ENCODE data around the gene DYNLL1.

The DYNLL1 gene

DNA sequence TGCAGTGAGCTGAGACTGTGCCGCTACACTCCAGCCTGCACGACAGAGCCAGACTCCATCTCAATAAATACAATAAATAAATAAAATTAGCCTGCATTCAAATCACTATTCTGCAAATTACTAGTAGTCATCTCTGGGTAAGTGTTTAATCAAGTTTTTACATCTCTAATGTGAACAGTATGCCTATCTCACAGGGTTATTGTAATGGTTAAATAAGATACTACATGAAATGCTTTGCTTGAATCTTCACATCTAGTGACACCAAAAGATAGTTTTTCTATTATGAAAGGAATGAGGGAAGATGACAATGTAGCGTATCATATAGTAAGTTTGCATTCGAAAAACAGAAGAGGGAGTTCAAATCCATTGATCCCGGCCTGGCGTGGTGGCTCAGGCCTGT, 28.5 kb upstream of the DYNLL1 start:
- Mint-ChIP-seq H3K4me3 (no peak overlapping the region), H3K36me3 (ENCODE audit: low read depth) (peaks cover 69% of the 10 kb centered on the region), H3K27ac (no peak overlapping the region), H3K4me1 (ENCODE audit: low read depth) (peaks cover 43% of the 10 kb centered on the region), H3K27me3 (no peaks in the 10 kb centered on the region), H3K9me3 (no peaks in the 10 kb centered on the region)
- intact Hi-C loops (cut with micrococcal nuclease), result loop anchor here (2.0 kb wide), 1 partner anchor 111 kb away; no protein-coding TSS in a partner anchor

DNA sequence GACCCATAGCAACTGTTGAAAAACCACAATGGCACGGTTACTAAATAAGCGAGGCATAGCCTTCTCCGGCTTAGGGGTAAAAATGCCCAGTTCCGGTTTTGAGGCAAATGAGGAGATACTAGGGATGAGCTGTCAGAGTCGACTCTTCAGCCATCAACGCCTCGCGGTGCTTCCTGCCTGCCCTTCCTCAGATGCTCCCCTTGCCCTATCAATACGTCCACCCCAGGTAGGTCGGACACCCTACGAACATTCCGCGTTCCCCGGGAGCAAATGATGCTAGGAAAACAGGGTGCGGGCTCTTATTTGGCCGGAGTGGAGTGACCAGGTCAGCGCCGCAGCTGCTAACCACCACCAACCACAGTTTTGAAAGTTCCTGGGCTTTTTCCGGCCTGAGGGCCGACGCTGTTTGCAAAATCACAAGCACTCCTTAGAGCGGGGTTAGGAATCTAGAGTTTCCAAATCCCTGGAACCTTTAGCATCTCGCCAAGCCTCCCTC, 27.5 kb upstream of the DYNLL1 start:
- Mint-ChIP-seq H3K36me3 (ENCODE audit: low read depth) (peaks cover 60% of the 10 kb centered on the region), H3K27me3 (no peaks in the 10 kb centered on the region), H3K9me3 (no peaks in the 10 kb centered on the region), H3K4me3 (peak overlapping the region; percentile 94), H3K27ac (peak overlapping the region; percentile 89), H3K4me1 (ENCODE audit: low read depth) (peaks cover 50% of the 10 kb centered on the region)
- intact Hi-C loops (cut with micrococcal nuclease), result no loop called here

DNA sequence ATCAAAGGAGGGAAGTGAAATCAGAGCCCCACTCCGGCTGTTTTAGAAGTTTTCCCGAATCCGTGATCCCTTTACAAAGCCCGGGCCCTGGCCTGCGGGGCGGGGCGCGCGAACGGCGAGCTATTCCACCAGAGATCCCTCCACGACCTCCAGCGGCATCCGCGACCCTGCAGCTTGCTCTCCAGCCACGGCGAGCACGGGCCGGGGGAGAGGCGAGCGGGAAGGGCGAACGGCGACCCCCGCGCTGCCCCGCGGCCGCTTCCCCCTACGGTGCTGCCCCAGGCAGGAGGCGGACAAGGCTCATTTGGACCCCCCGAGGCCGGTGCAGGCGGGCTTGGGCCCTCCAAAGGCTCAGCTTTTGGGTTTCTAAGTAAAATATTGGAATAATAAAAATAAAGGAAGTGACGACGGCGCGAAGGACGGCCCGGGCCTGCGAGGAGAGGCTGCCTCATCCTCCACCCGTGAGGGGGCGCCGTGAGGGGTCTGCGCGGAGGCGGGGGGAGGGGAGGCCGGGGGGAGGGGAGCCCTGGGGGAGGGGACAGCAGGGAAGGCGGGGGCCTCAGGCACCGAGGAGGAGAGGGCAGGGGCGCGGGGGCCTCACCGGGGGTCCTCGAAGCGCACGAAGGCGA, 27.0 kb upstream of the DYNLL1 start:
- Mint-ChIP-seq H3K27ac (peak overlapping the region; percentile 89), H3K4me1 (ENCODE audit: low read depth) (peaks cover 54% of the 10 kb centered on the region), H3K4me3 (peak overlapping the region; percentile 94), H3K9me3 (no peaks in the 10 kb centered on the region), H3K27me3 (no peaks in the 10 kb centered on the region), H3K36me3 (ENCODE audit: low read depth) (peaks cover 54% of the 10 kb centered on the region)
- intact Hi-C loops (cut with micrococcal nuclease), result loop anchor here (1.0 kb wide), 1 partner anchor 26 kb away; no protein-coding TSS in a partner anchor

DNA sequence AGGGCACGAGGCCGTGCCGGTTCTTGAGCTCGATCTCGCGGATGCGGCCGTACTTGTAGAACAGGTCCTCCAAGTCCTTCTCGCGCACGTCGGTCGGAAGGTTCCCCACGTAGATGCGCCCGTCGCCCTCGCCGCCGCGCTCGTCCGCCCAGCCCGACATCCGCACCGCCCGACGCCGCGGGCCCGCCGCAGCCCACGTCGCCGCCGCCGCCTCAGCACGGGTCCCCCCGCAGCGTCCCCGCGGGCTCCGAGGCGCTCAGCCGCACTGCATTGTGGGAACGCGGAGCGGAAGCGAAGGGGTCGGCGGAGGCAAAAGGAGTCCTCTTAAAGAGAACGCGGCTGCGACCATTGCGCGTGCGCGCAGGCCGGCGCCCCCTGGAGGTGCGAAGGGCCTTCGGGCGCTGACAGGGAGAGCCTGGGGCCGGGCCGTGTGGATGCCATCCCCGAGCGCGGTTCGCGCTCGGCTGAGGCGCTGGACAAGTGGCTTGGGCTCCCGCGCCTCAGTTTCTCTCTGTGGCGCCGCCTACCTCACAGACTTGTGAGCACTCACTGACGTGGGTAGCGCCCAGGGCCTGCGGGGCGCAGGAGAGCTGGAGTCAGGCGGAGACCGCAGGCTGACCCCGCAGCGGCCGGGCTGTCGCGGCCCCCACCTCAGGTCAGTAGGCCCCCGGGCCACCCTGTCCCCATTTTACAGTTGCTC, 26.3 kb upstream of the DYNLL1 start, which contains the start of gene SRSF9:
Gene SRSF9, minus strand, starts transcription at position 299 of the 700 bp plus-strand sequence. Its CDS starts 139 bp downstream, at position 160.
- intact Hi-C loops (cut with micrococcal nuclease), result loop anchor here (1.0 kb wide), 1 partner anchor 26 kb away; no protein-coding TSS in a partner anchor
- Mint-ChIP-seq H3K36me3 (ENCODE audit: low read depth) (peaks cover 47% of the 10 kb centered on the region), H3K27ac (peak within 1 kb of the TSS; percentile 89), H3K9me3 (no peaks in the 10 kb centered on the region), H3K4me3 (peak within 1 kb of the TSS; percentile 94), H3K4me1 (ENCODE audit: low read depth) (peaks cover 61% of the 10 kb centered on the region), H3K27me3 (no peaks in the 10 kb centered on the region)

DNA sequence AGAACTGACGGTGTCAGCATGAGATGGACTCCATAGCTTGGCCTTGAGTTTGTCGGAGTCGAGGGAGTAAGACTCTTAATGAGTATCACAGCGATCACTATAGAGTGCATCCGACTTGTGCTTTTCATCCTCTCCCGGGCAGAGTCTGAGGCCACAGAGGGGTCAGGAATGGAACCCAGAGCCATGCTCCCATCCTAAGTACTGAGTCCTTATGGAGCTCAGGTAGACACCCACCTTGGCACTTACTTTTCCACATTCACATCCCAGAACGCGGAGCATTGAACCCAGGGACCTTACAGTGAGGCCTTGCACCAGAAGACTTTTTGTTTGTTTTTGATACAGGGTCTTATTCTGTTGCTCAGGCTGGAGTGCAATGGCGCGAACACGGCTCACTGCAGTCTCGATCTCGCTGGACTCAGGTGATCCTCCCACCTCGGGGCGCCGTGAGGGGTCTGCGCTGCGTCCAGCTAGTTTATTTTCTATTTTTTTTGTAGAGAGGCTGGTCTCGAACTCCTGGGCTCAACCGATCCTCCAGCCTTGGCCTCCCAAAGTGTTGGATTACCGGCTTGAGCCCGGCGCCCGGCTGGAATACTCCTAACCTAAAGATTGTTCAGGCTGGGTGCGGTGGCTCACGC, 25.6 kb upstream of the DYNLL1 start:
- H3K36me3 Mint-ChIP-seq (ENCODE audit: low read depth), result peaks cover 41% of the 10 kb centered on the region
- peak overlapping the region; percentile 89 for H3K27ac Mint-ChIP-seq
- intact Hi-C loops (cut with micrococcal nuclease), result no loop called here
- H3K9me3 Mint-ChIP-seq, result no peaks in the 10 kb centered on the region
- no peaks in the 10 kb centered on the region for H3K27me3 Mint-ChIP-seq
- H3K4me1 Mint-ChIP-seq (ENCODE audit: low read depth), result peaks cover 65% of the 10 kb centered on the region
- peak overlapping the region; percentile 94 for H3K4me3 Mint-ChIP-seq

DNA sequence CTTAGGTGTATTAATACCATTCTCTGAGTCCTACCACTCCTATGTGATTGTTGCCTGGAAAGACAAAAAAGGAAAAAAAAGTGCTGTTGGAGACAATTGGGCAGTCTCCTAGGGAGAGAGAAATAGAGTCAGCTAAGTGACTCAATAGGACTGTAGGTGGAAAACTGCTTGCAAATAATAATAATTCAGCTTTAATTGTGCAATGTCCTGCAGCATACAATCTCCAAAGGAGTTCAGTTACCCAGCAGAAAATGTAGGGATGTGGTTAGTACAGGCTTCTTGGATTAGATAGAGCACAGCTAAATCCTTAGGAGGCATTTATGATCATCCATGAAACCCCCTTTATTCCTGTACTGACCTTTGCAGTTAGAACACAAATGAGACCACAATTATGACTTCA, 23.4 kb upstream of the DYNLL1 start:
- Mint-ChIP-seq H3K4me1 (ENCODE audit: low read depth) (peaks cover 58% of the 10 kb centered on the region), H3K4me3 (no peak overlapping the region), H3K27ac (no peak overlapping the region), H3K36me3 (ENCODE audit: low read depth) (peaks cover 20% of the 10 kb centered on the region), H3K9me3 (no peaks in the 10 kb centered on the region), H3K27me3 (no peaks in the 10 kb centered on the region)
- intact Hi-C loops (cut with micrococcal nuclease), result no loop called here

DNA sequence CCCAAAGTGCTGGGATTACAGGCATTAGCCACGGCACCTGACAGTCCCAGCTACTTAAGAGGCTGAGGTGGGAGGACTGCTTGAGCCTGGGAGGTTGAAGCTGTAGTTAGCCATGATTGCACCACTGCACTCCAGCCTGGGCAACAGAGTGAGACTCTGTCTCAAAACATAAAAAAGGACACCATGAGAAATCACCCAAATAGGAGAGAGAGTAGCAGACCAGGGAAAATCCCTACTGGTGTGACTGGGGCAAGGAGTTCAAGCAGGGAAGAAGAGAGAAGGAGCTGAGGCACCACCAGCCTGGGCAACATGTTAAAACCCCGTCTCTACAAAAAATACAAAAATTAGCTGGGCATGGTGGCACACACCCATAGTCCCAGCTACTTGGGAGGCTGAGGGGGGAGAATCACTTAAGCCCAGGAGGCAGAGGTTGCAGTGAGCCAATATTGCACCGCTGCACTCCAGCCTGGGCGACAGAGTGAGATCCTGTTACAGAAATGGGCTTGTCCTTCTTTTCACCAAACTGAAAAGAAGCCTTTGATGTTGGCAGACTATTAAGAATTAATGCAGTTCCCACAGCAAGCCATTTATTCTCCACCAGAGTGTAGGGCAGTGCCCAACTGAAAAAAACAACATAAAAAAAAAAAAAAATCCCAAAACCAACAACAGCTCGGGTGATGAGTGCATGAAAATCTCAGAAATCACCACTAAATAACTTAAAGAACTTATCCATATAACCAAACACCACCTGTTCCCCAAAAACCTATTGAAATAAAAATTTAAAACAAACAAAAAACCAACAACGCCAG, 21.9 kb upstream of the DYNLL1 start:
- Mint-ChIP-seq H3K27ac (peak overlapping the region; percentile 47), H3K4me1 (ENCODE audit: low read depth) (peaks cover 49% of the 10 kb centered on the region), H3K4me3 (peak overlapping the region; percentile 10), H3K27me3 (no peaks in the 10 kb centered on the region), H3K9me3 (no peaks in the 10 kb centered on the region), H3K36me3 (ENCODE audit: low read depth) (peaks cover 6% of the 10 kb centered on the region)
- intact Hi-C loops (cut with micrococcal nuclease), result no loop called here

DNA sequence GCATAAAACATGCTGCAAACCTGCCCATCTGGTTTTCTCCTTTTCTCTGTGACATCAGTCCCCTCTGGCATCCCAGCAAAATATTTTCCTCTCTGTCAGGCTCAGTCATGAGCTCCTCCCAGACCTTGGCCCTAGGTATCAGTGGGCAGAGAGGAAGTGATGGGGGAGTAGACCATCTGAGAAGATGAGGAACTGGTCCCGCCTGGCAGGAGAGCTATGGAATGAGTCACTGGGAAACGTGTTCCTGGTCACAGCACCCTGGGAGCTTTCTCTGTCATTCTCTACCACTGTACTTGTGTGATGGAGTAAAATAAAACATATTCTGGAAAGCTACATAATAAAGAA, 21.3 kb upstream of the DYNLL1 start:
- peaks cover 51% of the 10 kb centered on the region for H3K4me1 Mint-ChIP-seq (ENCODE audit: low read depth)
- H3K9me3 Mint-ChIP-seq, result no peaks in the 10 kb centered on the region
- H3K27ac Mint-ChIP-seq, result peak overlapping the region; percentile 47
- H3K36me3 Mint-ChIP-seq (ENCODE audit: low read depth), result peaks cover 4% of the 10 kb centered on the region
- intact Hi-C loops (cut with micrococcal nuclease), result no loop called here
- H3K27me3 Mint-ChIP-seq, result no peaks in the 10 kb centered on the region
- peak overlapping the region; percentile 4 for H3K4me3 Mint-ChIP-seq

DNA sequence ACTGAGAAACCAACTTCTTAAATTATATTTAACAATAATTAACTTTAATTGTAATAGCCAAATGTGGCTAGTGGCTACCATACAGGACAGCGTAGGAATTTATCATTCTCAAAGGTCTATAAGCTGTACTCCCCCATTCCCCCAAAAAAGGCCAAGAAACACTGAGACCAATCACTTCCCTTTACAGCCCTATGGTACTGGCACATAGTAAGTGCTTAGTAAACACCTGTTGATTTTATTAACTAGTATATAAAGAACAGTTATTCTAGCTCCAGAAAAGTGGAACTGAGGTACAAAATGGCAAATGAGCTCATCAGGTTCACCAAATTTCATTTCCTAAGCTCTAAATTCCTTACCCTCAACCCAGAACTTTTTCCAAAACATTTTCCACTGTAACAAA, 20.3 kb upstream of the DYNLL1 start:
- intact Hi-C loops (cut with micrococcal nuclease), result no loop called here
- Mint-ChIP-seq H3K27me3 (no peaks in the 10 kb centered on the region), H3K4me3 (no peak overlapping the region), H3K27ac (no peak overlapping the region), H3K36me3 (ENCODE audit: low read depth) (no peaks in the 10 kb centered on the region), H3K4me1 (ENCODE audit: low read depth) (peaks cover 44% of the 10 kb centered on the region), H3K9me3 (no peaks in the 10 kb centered on the region)

DNA sequence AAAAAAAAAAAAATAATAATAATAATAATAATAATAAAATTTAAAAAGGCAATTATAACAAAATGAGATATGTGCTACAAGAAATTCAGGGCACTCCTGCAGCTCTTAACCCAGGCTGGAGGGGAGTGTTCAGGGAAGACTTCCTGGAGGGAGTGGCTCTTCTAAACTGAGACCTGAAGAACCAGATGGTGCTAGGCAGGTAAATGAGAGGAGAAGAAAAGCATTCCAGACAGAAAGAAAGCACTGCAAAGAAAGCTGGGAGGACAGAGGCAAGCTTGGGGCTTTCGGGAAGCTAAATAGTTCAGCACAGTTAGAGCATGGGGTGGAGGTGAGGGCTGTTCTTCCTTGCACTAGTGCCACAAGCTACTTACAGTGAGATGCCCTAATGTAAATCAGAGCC, 16.5 kb upstream of the DYNLL1 start:
- intact Hi-C loops (cut with micrococcal nuclease), result no loop called here
- no peaks in the 10 kb centered on the region for H3K27me3 Mint-ChIP-seq
- peaks cover 41% of the 10 kb centered on the region for H3K4me1 Mint-ChIP-seq (ENCODE audit: low read depth)
- H3K4me3 Mint-ChIP-seq, result no peak overlapping the region
- H3K9me3 Mint-ChIP-seq, result no peaks in the 10 kb centered on the region
- peaks cover 11% of the 10 kb centered on the region for H3K36me3 Mint-ChIP-seq (ENCODE audit: low read depth)
- peak overlapping the region; percentile 9 for H3K27ac Mint-ChIP-seq

DNA sequence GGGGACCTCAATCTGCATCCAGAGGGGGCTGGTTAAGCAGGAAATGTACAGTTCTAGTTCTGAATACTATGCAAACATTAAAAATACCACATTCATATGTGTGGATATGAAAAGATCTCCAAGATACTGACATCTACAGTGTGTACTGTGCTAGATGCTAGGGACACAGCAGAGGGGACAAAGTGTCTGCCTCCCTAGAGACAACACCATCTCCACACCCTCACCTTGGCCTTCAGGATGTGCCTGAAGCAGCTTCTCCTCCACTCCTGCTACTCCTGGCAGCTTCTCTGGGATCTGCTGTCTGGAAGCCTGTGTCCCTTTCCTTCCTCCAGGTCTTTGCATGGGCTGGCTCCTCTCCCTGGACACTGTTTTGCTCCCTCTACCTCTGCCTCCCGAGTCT, 15.7 kb upstream of the DYNLL1 start:
- Mint-ChIP-seq H3K27ac (peak overlapping the region; percentile 9), H3K4me1 (ENCODE audit: low read depth) (peaks cover 33% of the 10 kb centered on the region)

DNA sequence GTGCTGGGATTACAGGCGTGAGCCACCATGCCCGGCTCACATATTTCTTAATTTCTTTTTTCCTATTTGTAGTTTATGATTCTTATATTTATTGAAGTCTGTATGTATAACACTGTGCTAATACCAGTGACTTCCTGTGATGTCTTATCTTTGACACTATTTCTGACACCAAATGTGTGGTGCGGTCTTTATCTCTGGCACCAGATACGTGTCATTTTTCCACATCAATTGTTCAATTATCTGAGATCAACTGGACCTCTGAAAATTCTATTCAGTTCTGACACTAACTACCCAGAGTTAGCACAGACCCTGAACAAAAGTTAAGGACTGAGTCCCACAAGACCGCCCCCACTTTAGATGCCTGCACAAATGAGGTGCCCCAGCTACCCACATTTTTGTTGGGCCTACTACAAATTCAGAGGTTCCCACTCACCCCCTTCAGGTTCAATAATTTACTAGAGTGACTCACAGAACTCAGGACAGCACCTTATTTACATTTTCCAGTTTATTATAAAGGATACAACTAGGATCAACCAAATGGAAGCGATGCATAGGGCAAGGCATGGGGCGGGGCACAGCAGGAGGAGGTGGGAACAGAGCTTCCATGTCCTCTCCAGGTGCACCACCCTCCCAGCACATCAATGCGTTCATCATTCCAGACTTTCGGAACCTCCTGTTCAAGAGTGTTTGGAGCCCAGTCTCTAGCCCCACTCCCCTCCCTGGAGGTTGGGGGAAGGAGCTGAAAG, 14.7 kb upstream of the DYNLL1 start:
- Mint-ChIP-seq H3K9me3 (no peaks in the 10 kb centered on the region), H3K27me3 (no peaks in the 10 kb centered on the region), H3K27ac (peak overlapping the region; percentile 2), H3K36me3 (ENCODE audit: low read depth) (peaks cover 11% of the 10 kb centered on the region), H3K4me1 (ENCODE audit: low read depth) (peaks cover 24% of the 10 kb centered on the region), H3K4me3 (no peak overlapping the region)
- intact Hi-C loops (cut with micrococcal nuclease), result no loop called here

More for the DNA sequence above, 15.7 kb upstream of the DYNLL1 start:
- Mint-ChIP-seq H3K27me3 (no peaks in the 10 kb centered on the region), H3K36me3 (ENCODE audit: low read depth) (peaks cover 11% of the 10 kb centered on the region), H3K4me3 (no peak overlapping the region), H3K9me3 (no peaks in the 10 kb centered on the region)
- intact Hi-C loops (cut with micrococcal nuclease), result no loop called here

DNA sequence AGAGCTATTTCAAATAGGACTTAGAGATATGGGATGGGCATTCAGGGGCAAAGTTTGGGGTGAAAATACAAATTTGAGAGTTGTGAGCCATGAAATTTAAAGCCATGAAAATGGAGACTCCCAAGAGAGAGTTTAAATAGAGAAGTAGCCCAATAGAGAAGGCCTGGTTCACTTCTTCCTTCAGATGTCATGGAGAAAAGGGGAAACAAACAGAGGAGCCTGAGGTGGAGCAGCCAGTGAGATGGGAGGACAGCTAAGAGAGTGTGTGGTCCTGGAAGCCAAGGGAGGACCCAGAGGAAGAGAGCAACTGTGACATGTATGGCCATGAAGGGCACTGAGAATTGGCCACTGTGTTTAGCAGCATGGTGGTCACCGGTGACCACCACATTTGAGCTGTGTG, 12.3 kb upstream of the DYNLL1 start:
- H3K4me1 Mint-ChIP-seq (ENCODE audit: low read depth), result peaks cover 27% of the 10 kb centered on the region
- intact Hi-C loops (cut with micrococcal nuclease), result no loop called here
- no peaks in the 10 kb centered on the region for H3K27me3 Mint-ChIP-seq
- H3K27ac Mint-ChIP-seq, result peak overlapping the region; percentile 72
- H3K36me3 Mint-ChIP-seq (ENCODE audit: low read depth), result peaks cover 11% of the 10 kb centered on the region
- no peaks in the 10 kb centered on the region for H3K9me3 Mint-ChIP-seq
- no peak overlapping the region for H3K4me3 Mint-ChIP-seq

All from dendritic cell treated with granulocyte-macrophage colony-stimulating factor and Interleukin-4, amounts not matched to agents 40 ng/mL and 50 ng/mL, for 4 days (primary cell).